Tibial nerve (tissue), 4 donors: ENCODE measurements around the gene SPG21. TPM values are rescaled to one million over a fixed set of nuclear protein-coding genes. Genes with fewer than 3 reads are reported as not detected.
"Not testable (repeated sequence)": the region's sequence is repeated elsewhere in the genome, so short reads cannot be mapped to it uniquely, and the experiment has no call there.

Source experiments
- DNase-seq, 2 donors: peaks; one replicate each; pipeline ENCODE4 v3.0.0-alpha.2; 2019; ENCODE audit warnings: low spot score in 2 of 2
- H3K27ac ChIP-seq, 4 donors: fragments of 200-600 bp; sonication (generic) in 3 of 4; one replicate each; pipeline ENCODE4 v1.5.1; 2017 to 2019; ENCODE audit warnings: mild to moderate bottlenecking in 1 of 4
- H3K27me3 ChIP-seq, 2 donors: fragments of 200-600 bp; sonication (generic) in 1 of 2; one replicate each; pipeline versions ENCODE4 v1.5.1 to v1.6.0; 2017 to 2019
- H3K36me3 ChIP-seq, 3 donors: fragments of 200-600 bp; sonication (generic); one replicate each; pipeline ENCODE4 v1.5.1; 2018 to 2019
- H3K4me1 ChIP-seq, 4 donors: fragments of 200-600 bp; sonication (generic) in 3 of 4; one replicate each; pipeline ENCODE4 v1.5.1; 2017 to 2019
- H3K4me3 ChIP-seq, 4 donors: fragments of 200-600 bp; sonication (generic) in 3 of 4; one replicate each; pipeline ENCODE4 v1.5.1; 2017 to 2019; ENCODE audit warnings: mild to moderate bottlenecking in 1 of 4, moderate library complexity in 1 of 4
- H3K9me3 ChIP-seq, 4 donors: fragments of 200-600 bp; sonication (generic) in 3 of 4; one replicate each; pipeline ENCODE4 v1.5.1; 2017 to 2019
- EP300 ChIP-seq, 2 donors: sonication (generic); formaldehyde crosslinking; IDR thresholded peaks; one replicate each; pipeline ENCODE4 v1.6.1; 2017; ENCODE audit warnings: antibody characterized with exemption in 2 of 2, mild to moderate bottlenecking in 1 of 2
- POLR2A ChIP-seq, 2 donors: fragments of 450-650 bp; IDR thresholded peaks; one replicate each; pipeline ENCODE4 v1.6.1; 2017; ENCODE audit warnings: antibody characterized with exemption in 2 of 2, mild to moderate bottlenecking in 2 of 2, moderate library complexity in 2 of 2
- WGBS, 2 donors: methylation state at CpG; one replicate each; pipeline ENCODE4 v1.1.5; 2018; 5-methylcytosine and 5-hydroxymethylcytosine counted together
- total RNA-seq, 4 donors: library from RNA; depleted of rRNA; stranded (reverse); fragments of >200 nt; gene quantifications; one replicate each; pipeline ENCODE4 v1.1.0, GENCODE V29; 2016
- TF ChIP-seq, protein P1 (sequence below), 5 experiments: fragments of 200-600 bp in 3 of 5; fragments of 450-650 bp in 2 of 5; sonication (generic) in 3 of 5; IDR thresholded peaks; one replicate each; pipeline ENCODE4 v1.5.1; 2016 to 2019; ENCODE audit warnings: antibody characterized with exemption in 5 of 5, mild to moderate bottlenecking in 3 of 5, moderate library complexity in 2 of 5

The SPG21 gene
- total RNA-seq, 4 donors from 2014 or later = 80.4 to 90.6 (median 86.3) TPM

DNA sequence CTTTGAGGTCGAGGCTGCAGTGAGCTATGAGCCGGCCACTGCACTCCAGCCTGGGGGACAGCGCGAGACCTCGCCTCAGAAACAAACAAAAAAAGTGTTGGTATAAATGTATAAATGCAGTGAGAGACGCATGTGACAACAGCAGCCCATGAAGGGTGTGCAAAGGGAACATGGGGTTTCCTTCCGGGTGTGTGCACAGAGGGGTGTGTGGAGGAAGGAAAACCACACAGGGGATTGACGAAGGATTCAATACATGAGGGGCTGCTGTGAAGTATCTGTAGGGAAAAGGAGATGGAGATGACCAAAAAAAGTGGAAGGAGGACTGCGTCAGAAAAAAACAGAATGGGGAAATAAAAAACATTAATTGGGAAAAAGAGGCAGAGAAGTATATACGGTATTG lies 38.6 kb upstream of the SPG21 start:
- DNase-seq = no peak
- Histone ChIP-seq H3K36me3 (peaks cover 0 to 27% (median 0%) of the 10 kb centered on the region in 3 donors), H3K27me3 (no peaks in the 10 kb centered on the region), H3K27ac (peak overlapping the region in 2 of 4 donors; percentile 37 to 90), H3K9me3 (no peaks in the 10 kb centered on the region), H3K4me1 (peaks cover 0 to 33% (median 10%) of the 10 kb centered on the region in 4 donors), H3K4me3 (peak overlapping the region; percentile 75 to 96 (median 93))
- no peak for TF ChIP-seq POLR2A (IDR thresholded peaks at IDR 0.05)
- TF ChIP-seq EP300 (IDR thresholded peaks at IDR 0.05) = no peak
- TF ChIP-seq, protein P1, sequence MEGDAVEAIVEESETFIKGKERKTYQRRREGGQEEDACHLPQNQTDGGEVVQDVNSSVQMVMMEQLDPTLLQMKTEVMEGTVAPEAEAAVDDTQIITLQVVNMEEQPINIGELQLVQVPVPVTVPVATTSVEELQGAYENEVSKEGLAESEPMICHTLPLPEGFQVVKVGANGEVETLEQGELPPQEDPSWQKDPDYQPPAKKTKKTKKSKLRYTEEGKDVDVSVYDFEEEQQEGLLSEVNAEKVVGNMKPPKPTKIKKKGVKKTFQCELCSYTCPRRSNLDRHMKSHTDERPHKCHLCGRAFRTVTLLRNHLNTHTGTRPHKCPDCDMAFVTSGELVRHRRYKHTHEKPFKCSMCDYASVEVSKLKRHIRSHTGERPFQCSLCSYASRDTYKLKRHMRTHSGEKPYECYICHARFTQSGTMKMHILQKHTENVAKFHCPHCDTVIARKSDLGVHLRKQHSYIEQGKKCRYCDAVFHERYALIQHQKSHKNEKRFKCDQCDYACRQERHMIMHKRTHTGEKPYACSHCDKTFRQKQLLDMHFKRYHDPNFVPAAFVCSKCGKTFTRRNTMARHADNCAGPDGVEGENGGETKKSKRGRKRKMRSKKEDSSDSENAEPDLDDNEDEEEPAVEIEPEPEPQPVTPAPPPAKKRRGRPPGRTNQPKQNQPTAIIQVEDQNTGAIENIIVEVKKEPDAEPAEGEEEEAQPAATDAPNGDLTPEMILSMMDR (IDR thresholded peaks at IDR 0.05) = no peak
- 33 to 39% methylated on average over 10 of the region's 10 CpGs for WGBS, 2 donors

DNA sequence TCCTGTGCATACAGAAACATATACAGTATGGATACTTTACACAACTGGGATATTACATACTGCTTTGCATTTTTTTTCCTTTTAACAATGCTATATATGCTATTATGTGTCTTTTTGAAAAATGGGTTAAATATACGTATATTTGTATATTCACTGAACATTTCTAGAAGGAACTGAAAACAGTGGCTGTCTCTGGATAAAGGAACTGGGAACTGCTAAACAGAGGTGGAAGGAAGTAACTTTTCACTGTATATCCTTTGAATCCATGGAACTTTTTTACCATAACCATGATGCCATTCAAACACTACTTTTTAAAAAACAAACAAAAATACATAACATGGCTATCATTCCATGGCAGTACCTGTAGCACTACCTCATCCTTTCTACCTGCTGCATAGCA lies 37.9 kb upstream of the SPG21 start:
- Histone ChIP-seq H3K27ac (no peak overlapping the region), H3K4me1 (peaks cover 0 to 26% (median 10%) of the 10 kb centered on the region in 4 donors), H3K36me3 (peaks cover 0 to 31% (median 0%) of the 10 kb centered on the region in 3 donors), H3K27me3 (no peaks in the 10 kb centered on the region), H3K9me3 (no peaks in the 10 kb centered on the region), H3K4me3 (no peak overlapping the region)
- TF ChIP-seq, protein P1 (IDR thresholded peaks at IDR 0.05) = no peak
- TF ChIP-seq EP300 (IDR thresholded peaks at IDR 0.05) (no peak), POLR2A (IDR thresholded peaks at IDR 0.05) (no peak)
- no peak for DNase-seq
- WGBS, 2 donors = 62 to 69% methylated on average over 1 of the region's 1 CpG

DNA sequence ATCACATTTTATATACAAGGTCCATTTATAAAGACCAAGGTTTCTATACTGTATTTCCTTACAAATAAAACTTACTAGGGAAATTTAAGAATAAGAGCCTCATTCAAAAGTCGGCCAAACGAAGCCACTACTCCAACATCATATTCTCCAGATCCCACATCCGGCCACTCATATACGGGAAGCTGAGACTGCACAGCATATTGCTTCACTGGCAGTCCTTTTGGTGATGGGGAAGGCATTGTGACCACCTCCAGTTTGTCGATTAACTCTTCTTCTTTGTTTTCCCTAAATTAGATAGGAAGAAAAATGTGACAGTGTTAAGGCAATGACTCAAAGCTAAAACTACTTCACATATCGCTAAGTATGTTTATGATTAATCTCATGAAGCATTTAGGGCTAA lies 37.0 kb upstream of the SPG21 start:
- no peak overlapping the region for H3K4me3 ChIP-seq
- 82 to 85% methylated on average over 6 of the region's 6 CpGs for WGBS, 2 donors
- no peak for TF ChIP-seq EP300 (IDR thresholded peaks at IDR 0.05)
- TF ChIP-seq, protein P1 (IDR thresholded peaks at IDR 0.05) = no peak
- TF ChIP-seq POLR2A (IDR thresholded peaks at IDR 0.05) = no peak
- H3K27me3 ChIP-seq = no peaks in the 10 kb centered on the region
- H3K9me3 ChIP-seq = no peaks in the 10 kb centered on the region
- no peak overlapping the region for H3K27ac ChIP-seq
- DNase-seq = no peak
- H3K36me3 ChIP-seq = peaks cover 0 to 39% (median 0%) of the 10 kb centered on the region in 3 donors
- H3K4me1 ChIP-seq = peaks cover 0 to 26% (median 10%) of the 10 kb centered on the region in 4 donors

DNA sequence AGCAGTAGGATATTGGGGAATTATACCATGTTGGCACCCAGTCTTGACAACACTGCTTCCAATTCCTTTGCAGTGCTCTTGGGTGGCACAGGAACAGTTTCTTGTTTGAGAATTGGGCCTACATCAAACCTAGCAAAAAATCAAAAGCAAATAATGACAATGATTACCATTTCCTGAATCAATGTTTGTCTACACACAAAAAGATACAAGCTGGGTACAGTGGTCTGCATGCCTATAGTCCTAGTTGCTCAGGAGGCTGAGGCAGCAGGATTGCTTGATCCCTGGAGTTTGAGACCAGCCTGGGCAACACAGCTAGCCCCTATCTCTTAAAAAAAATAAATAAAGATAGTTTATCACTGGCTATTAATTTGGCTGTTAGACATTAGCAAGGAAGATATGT lies 31.8 kb upstream of the SPG21 start:
- H3K36me3 ChIP-seq = peaks cover 0 to 81% (median 0%) of the 10 kb centered on the region in 3 donors
- no peak for DNase-seq
- no peak for TF ChIP-seq EP300 (IDR thresholded peaks at IDR 0.05)
- TF ChIP-seq, protein P1 (IDR thresholded peaks at IDR 0.05) = no peak
- TF ChIP-seq POLR2A (IDR thresholded peaks at IDR 0.05) = no peak
- H3K9me3 ChIP-seq = no peaks in the 10 kb centered on the region
- H3K4me1 ChIP-seq = no peaks in the 10 kb centered on the region
- H3K4me3 ChIP-seq = no peak overlapping the region
- H3K27me3 ChIP-seq = no peaks in the 10 kb centered on the region
- H3K27ac ChIP-seq = no peak overlapping the region

DNA sequence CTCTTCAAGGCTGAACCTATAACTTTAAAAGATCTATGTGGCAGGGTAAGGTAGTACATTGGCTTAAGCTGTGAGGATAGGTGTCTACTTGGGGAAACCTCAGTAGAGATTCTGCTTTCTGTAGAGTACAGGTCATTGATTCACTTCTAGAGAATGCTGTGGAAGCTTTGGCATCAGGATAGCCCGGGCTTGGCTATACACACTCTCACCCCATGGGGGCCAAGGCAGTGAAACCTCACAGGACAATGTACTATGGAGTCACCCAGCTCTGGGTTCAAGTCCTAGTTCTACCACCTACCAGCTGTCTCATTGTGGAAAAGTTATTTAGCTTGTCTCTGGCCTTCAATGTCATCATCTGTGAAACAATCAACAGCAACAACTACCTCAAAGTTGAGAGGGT lies 30.7 kb upstream of the SPG21 start:
- Histone ChIP-seq H3K27me3 (no peaks in the 10 kb centered on the region), H3K4me3 (no peak overlapping the region), H3K27ac (no peak overlapping the region), H3K4me1 (no peaks in the 10 kb centered on the region), H3K9me3 (no peaks in the 10 kb centered on the region), H3K36me3 (peaks cover 0 to 85% (median 6%) of the 10 kb centered on the region in 3 donors)
- TF ChIP-seq POLR2A (IDR thresholded peaks at IDR 0.05) (no peak), EP300 (IDR thresholded peaks at IDR 0.05) (no peak)
- TF ChIP-seq, protein P1 (IDR thresholded peaks at IDR 0.05) = no peak
- 79 to 87% methylated on average over 1 of the region's 1 CpG for WGBS, 2 donors
- DNase-seq = no peak

DNA sequence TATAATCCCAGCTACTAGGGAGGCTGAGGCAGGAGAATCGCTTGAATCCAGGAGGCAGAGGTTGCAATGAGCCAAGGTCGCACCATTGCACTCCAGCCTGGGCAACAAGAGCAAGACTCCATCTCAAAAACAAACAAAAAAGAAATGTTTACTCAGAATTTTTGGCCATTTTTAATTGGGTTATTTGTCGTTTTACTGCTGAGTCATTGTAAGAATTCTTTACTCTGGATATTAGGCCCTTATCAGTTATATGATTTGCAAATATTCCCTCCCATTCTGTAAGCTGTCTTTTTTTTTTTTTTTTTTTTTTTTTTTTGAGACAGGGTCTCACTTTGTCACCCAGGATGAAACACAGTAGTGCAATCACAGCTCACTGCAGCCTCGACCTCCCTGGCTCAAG lies 21.5 kb upstream of the SPG21 start:
- H3K9me3 ChIP-seq, H3K4me1 ChIP-seq, H3K4me3 ChIP-seq, H3K27me3 ChIP-seq, DNase-seq, H3K27ac ChIP-seq: not testable (repeated sequence)
- H3K36me3 ChIP-seq = peaks cover 0 to 73% (median 18%) of the 10 kb centered on the region in 3 donors
- 73 to 88% methylated on average over 4 of the region's 4 CpGs for WGBS, 2 donors
